Activated naive CD4-positive, alpha-beta T cell treated with anti-CD3 and anti-CD28 coated beads, Interleukin-2, amount 50 U/mL, for 72 hours (primary cell): ENCODE results near the gene DNPH1. TPM values are rescaled to one million over a fixed set of nuclear protein-coding genes. Genes with fewer than 3 reads are reported as not detected.

Experiments used
- ATAC-seq, 2 donors: fragments of 150-1000 bp; cut with Tn5 transposase; 2 replicates each; pipeline ENCODE4 v1.10.0; 2021; ENCODE audit warnings: mild to moderate bottlenecking in 2 of 2, moderate library complexity in 2 of 2
- DNase-seq, 2 donors: peaks; one replicate each; pipeline ENCODE4 v3.0.0; 2021 to 2022; ENCODE audit warnings: low spot score in 2 of 2
- H3K27ac Mint-ChIP-seq, 2 donors: one replicate each; pipeline ENCODE4 v1.8.0; 2022; ENCODE audit warnings: mild to moderate bottlenecking in 2 of 2, mixed read lengths in 2 of 2
- H3K36me3 Mint-ChIP-seq, 2 donors: one replicate each; pipeline ENCODE4 v1.8.0; 2022; ENCODE audit warnings: mixed read lengths in 2 of 2
- H3K9me3 Mint-ChIP-seq, 2 donors: one replicate each; pipeline ENCODE4 v1.8.0; 2022; ENCODE audit warnings: mixed read lengths in 2 of 2
- total RNA-seq, 2 donors: library from RNA; stranded (reverse); gene quantifications; one replicate each; pipeline ENCODE4 v1.2.3, GENCODE V29; 2022

Gene DNPH1
- total RNA-seq, 2 donors from 2014 or later, result 39.3 to 73.5 TPM

GRCh38 chr6:43183441-43183840 lies 45.8 kb downstream of the DNPH1 start:
- Mint-ChIP-seq H3K36me3 (peaks cover 0 to 12% of the 10 kb centered on the region in 2 donors), H3K27ac (peak overlapping the region; percentile 91 to 93), H3K9me3 (no peaks in the 10 kb centered on the region)
- no peak for ATAC-seq
- no peak for DNase-seq

GRCh38 chr6:43181942-43182860 lies 47.1 kb downstream of the DNPH1 start, which contains the start of gene CUL9:
CUL9 (plus strand) TSS chr6:43182196; CDS start chr6:43184311, 2,115 bp downstream.
- ATAC-seq (peak; percentile 98), DNase-seq (peak; percentile 81 to 83)
- peaks cover 0 to 12% of the 10 kb centered on the region in 2 donors for H3K36me3 Mint-ChIP-seq

GRCh38 chr6:43181621-43181941 lies 47.7 kb downstream of the DNPH1 start:
- H3K36me3 Mint-ChIP-seq, result peaks cover 0 to 13% of the 10 kb centered on the region in 2 donors
- H3K9me3 Mint-ChIP-seq, result no peaks in the 10 kb centered on the region
- peak overlapping the region; percentile 82 to 91 for H3K27ac Mint-ChIP-seq
- ATAC-seq (no peak), DNase-seq (no peak)

More at GRCh38 chr6:43181942-43182860, 47.1 kb downstream of the DNPH1 start, which contains the start of gene CUL9:
- Mint-ChIP-seq H3K9me3 (no peaks in the 10 kb centered on the region), H3K27ac (peak within 1 kb of the TSS; percentile 91 to 93)

- DNase-seq, result no peak
- Mint-ChIP-seq H3K9me3 (no peaks in the 10 kb centered on the region), H3K36me3 (peaks cover 6 to 19% of the 10 kb centered on the region in 2 donors), H3K27ac (peak overlapping the region; percentile 82 to 91)
- ATAC-seq, result no peak
Observed at GRCh38 chr6:43180985-43181384, 48.3 kb downstream of the DNPH1 start.

- DNase-seq, result no peak
- Mint-ChIP-seq H3K36me3 (peaks cover 8 to 22% of the 10 kb centered on the region in 2 donors), H3K27ac (no peak overlapping the region), H3K9me3 (no peaks in the 10 kb centered on the region)
- ATAC-seq, result no peak
Observed at GRCh38 chr6:43180058-43180457, 49.2 kb downstream of the DNPH1 start.

GRCh38 chr6:43178951-43179830 lies 50.1 kb downstream of the DNPH1 start:
- Mint-ChIP-seq H3K36me3 (peaks cover 12 to 26% of the 10 kb centered on the region in 2 donors), H3K27ac (no peak overlapping the region), H3K9me3 (no peaks in the 10 kb centered on the region)
- DNase-seq (no peak), ATAC-seq (no peak)

GRCh38 chr6:43178150-43178549 lies 51.1 kb downstream of the DNPH1 start:
- peak overlapping the region in 1 of 2 donors; percentile 34 for H3K27ac Mint-ChIP-seq
- DNase-seq, result no peak
- peaks cover 13 to 23% of the 10 kb centered on the region in 2 donors for H3K36me3 Mint-ChIP-seq
- H3K9me3 Mint-ChIP-seq, result no peaks in the 10 kb centered on the region
- ATAC-seq, result no peak

- no peak for DNase-seq
- H3K27ac Mint-ChIP-seq, result peak overlapping the region; percentile 88 to 92
- H3K36me3 Mint-ChIP-seq, result peaks cover 22 to 26% of the 10 kb centered on the region in 2 donors
- no peak for ATAC-seq
- H3K9me3 Mint-ChIP-seq, result no peaks in the 10 kb centered on the region
Observed at GRCh38 chr6:43176423-43176786, 52.9 kb downstream of the DNPH1 start.

GRCh38 chr6:43175676-43176422 lies 53.4 kb downstream of the DNPH1 start:
- ATAC-seq, result no peak
- peak overlapping the region; percentile 88 to 92 for H3K27ac Mint-ChIP-seq
- H3K9me3 Mint-ChIP-seq, result no peaks in the 10 kb centered on the region
- H3K36me3 Mint-ChIP-seq, result peaks cover 22 to 29% of the 10 kb centered on the region in 2 donors
- no peak for DNase-seq

Other genes with a start within 250 kb of the DNPH1 start
- gene PPP2R5D, start 244.9 kb downstream of the DNPH1 start, total RNA-seq, result 10 to 100 TPM; 53.0 to 96.0 TPM
- gene MEA1, start 215.5 kb downstream of the DNPH1 start, total RNA-seq, result 10 to 100 TPM; 79.4 to 83.6 TPM
- 10 to 100 TPM; 67.7 to 74.0 TPM for gene KLHDC3, start 215.2 kb downstream of the DNPH1 start, total RNA-seq
- 10 to 100 TPM; 45.6 to 46.9 TPM for gene RRP36, start 207.9 kb downstream of the DNPH1 start, total RNA-seq
- gene CUL7, start 175.6 kb downstream of the DNPH1 start, total RNA-seq, result 10 to 100 TPM; 13.0 to 21.6 TPM
- gene MRPL2, start 170.0 kb downstream of the DNPH1 start, total RNA-seq, result 10 to 100 TPM; 87.4 to 99.8 TPM
- 10 to 100 TPM; 19.9 to 50.1 TPM for gene KLC4, start 169.8 kb downstream of the DNPH1 start, total RNA-seq
- 1 to 10 TPM; 2.9 to 4.7 TPM for gene PTK7, start 153.2 kb downstream of the DNPH1 start, total RNA-seq
- gene SRF, start 58.2 kb downstream of the DNPH1 start, total RNA-seq, result 10 to 100 TPM; 31.0 to 42.7 TPM
- 10 to 100 TPM; 45.7 to 88.0 TPM for gene CUL9, start 47.3 kb downstream of the DNPH1 start, total RNA-seq
- under 1 TPM; 0.09 to 0.37 TPM for gene TTBK1, start 14.0 kb upstream of the DNPH1 start, total RNA-seq
- gene SLC22A7, start 68.8 kb upstream of the DNPH1 start, total RNA-seq, result not detected
- 1 to 10 TPM; 4.2 to 6.4 TPM for gene CRIP3, start 79.3 kb upstream of the DNPH1 start, total RNA-seq
- 10 to 100 TPM; 10.8 to 12.2 TPM for gene ZNF318, start 140.2 kb upstream of the DNPH1 start, total RNA-seq
- 10 to 100 TPM; 30.2 to 46.2 TPM for gene ABCC10, start 198.1 kb upstream of the DNPH1 start, total RNA-seq
- gene DLK2, start 226.1 kb upstream of the DNPH1 start, total RNA-seq, result 1 to 10 TPM in 1 of 2 donors, under 1 TPM in 1; 0.18 to 3.4 TPM
- gene TJAP1, start 248.1 kb upstream of the DNPH1 start, total RNA-seq, result 10 to 100 TPM; 23.0 to 35.0 TPM